Measurements from ENCODE around the gene COG5.
A peak's percentile ranks its signal among the peaks of the same experiment; 100 is the strongest.

Gene COG5

DNA sequence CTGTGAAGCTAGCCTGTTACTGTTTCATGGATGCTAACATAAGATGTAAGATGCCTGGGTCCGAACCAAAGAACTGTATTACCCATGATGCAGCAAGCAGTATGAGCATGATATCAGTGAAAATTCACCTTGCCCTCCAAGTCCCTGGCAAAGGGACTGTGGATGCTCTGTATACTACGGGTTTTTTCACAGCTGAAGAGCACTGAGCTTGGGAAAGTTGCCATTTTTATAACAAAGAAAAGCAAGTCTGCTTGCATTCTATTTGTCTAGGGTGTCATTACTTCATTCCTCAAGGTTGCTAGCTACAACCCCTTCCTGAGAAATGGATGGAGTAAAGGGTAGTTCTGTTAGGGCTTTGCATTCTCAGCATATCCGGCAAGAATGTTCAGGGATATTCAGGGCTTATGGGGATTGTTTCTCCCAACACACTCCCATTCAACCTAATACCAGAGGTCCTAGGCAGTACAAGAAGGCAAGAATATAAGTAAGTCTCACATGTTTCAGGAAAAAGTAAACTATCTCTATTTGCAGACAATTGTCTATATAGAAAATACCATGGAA is 99.0 kb downstream of the COG5 start:
- no peak overlapping the region for H3K27ac ChIP-seq (replicated peaks)
- DNase-seq (ENCODE audit: low read depth in 1 of 2, low spot score in 1 of 2): no peak
- no peaks in the 10 kb centered on the region for H3K27me3 ChIP-seq (ENCODE audit: insufficient read depth, poor library complexity, severe bottlenecking)
- TF ChIP-seq SPI1 (IDR thresholded peaks at IDR 0.05; ENCODE audit: borderline replicate concordance, low read depth): no peak
- TF ChIP-seq GABPA (IDR thresholded peaks at IDR 0.05; ENCODE audit: low read depth): no peak
- no peak for TF ChIP-seq POLR2AphosphoS5 (IDR thresholded peaks at IDR 0.05; ENCODE audit: low read depth)
- TF ChIP-seq CTCF (IDR thresholded peaks at IDR 0.05; ENCODE audit: insufficient read depth, low read length): no peak
- TF ChIP-seq, protein P1, sequence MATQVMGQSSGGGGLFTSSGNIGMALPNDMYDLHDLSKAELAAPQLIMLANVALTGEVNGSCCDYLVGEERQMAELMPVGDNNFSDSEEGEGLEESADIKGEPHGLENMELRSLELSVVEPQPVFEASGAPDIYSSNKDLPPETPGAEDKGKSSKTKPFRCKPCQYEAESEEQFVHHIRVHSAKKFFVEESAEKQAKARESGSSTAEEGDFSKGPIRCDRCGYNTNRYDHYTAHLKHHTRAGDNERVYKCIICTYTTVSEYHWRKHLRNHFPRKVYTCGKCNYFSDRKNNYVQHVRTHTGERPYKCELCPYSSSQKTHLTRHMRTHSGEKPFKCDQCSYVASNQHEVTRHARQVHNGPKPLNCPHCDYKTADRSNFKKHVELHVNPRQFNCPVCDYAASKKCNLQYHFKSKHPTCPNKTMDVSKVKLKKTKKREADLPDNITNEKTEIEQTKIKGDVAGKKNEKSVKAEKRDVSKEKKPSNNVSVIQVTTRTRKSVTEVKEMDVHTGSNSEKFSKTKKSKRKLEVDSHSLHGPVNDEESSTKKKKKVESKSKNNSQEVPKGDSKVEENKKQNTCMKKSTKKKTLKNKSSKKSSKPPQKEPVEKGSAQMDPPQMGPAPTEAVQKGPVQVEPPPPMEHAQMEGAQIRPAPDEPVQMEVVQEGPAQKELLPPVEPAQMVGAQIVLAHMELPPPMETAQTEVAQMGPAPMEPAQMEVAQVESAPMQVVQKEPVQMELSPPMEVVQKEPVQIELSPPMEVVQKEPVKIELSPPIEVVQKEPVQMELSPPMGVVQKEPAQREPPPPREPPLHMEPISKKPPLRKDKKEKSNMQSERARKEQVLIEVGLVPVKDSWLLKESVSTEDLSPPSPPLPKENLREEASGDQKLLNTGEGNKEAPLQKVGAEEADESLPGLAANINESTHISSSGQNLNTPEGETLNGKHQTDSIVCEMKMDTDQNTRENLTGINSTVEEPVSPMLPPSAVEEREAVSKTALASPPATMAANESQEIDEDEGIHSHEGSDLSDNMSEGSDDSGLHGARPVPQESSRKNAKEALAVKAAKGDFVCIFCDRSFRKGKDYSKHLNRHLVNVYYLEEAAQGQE (IDR thresholded peaks at IDR 0.05; ENCODE audit: insufficient replicate concordance, low read depth): no peak
- no peak overlapping the region for H3K4me3 ChIP-seq (replicated peaks; ENCODE audit: insufficient read depth, low read length)

- Histone ChIP-seq H3K4me3 (replicated peaks; ENCODE audit: insufficient read depth, low read length) (no peak overlapping the region), H3K27ac (replicated peaks) (no peak overlapping the region), H3K27me3 (ENCODE audit: insufficient read depth, poor library complexity, severe bottlenecking) (no peaks in the 10 kb centered on the region)
- no peak for TF ChIP-seq POLR2AphosphoS5 (IDR thresholded peaks at IDR 0.05; ENCODE audit: low read depth)
- TF ChIP-seq SPI1 (IDR thresholded peaks at IDR 0.05; ENCODE audit: borderline replicate concordance, low read depth): no peak
- no peak for TF ChIP-seq GABPA (IDR thresholded peaks at IDR 0.05; ENCODE audit: low read depth)
- TF ChIP-seq, protein P1 (IDR thresholded peaks at IDR 0.05; ENCODE audit: insufficient replicate concordance, low read depth): no peak
- peak; percentile 20 for TF ChIP-seq CTCF (IDR thresholded peaks at IDR 0.05; ENCODE audit: insufficient read depth, low read length)
- peak in 1 of 2 experiments; percentile 44 for DNase-seq (ENCODE audit: low read depth in 1 of 2, low spot score in 1 of 2)
These were observed 100.3 kb downstream of the COG5 start for GRCh38 chr7:107463139-107464078.

- H3K4me3 ChIP-seq (replicated peaks; ENCODE audit: insufficient read depth, low read length): no peak overlapping the region
- TF ChIP-seq SPI1 (IDR thresholded peaks at IDR 0.05; ENCODE audit: borderline replicate concordance, low read depth) (no peak), CTCF (IDR thresholded peaks at IDR 0.05; ENCODE audit: insufficient read depth, low read length) (no peak), POLR2AphosphoS5 (IDR thresholded peaks at IDR 0.05; ENCODE audit: low read depth) (no peak), GABPA (IDR thresholded peaks at IDR 0.05; ENCODE audit: low read depth) (no peak)
- TF ChIP-seq, protein P1 (IDR thresholded peaks at IDR 0.05; ENCODE audit: insufficient replicate concordance, low read depth): no peak
- no peak for DNase-seq (ENCODE audit: low read depth in 1 of 2, low spot score in 1 of 2)
- H3K27me3 ChIP-seq (ENCODE audit: insufficient read depth, poor library complexity, severe bottlenecking): no peaks in the 10 kb centered on the region
- no peak overlapping the region for H3K27ac ChIP-seq (replicated peaks)
These were observed 101.7 kb downstream of the COG5 start for GRCh38 chr7:107461938-107462533.
